Osteocyte (in vitro differentiated cells): Measurements from ENCODE around the gene AKAP6. TPM values are rescaled to one million over a fixed set of nuclear protein-coding genes. Genes with fewer than 3 reads are reported as not detected.

Source experiments
- DNase-seq: peaks from one replicate; pipeline ENCODE4 v3.0.0; 2021; ENCODE audit warnings: mixed read lengths; ENCODE audit not compliant: unreplicated experiment; ENCODE audit errors: extremely low spot score
- H3K27ac Mint-ChIP-seq: one replicate; pipeline ENCODE4 v1.8.0; 2021; ENCODE audit warnings: mild to moderate bottlenecking, mixed read lengths; ENCODE audit not compliant: unreplicated experiment
- H3K27me3 Mint-ChIP-seq: one replicate; pipeline ENCODE4 v1.8.0; 2021; ENCODE audit warnings: mixed read lengths; ENCODE audit not compliant: unreplicated experiment
- H3K36me3 Mint-ChIP-seq: one replicate; pipeline ENCODE4 v1.8.0; 2021; ENCODE audit warnings: mixed read lengths; ENCODE audit not compliant: unreplicated experiment
- H3K4me1 Mint-ChIP-seq: one replicate; pipeline ENCODE4 v1.8.0; 2021; ENCODE audit warnings: mixed read lengths; ENCODE audit not compliant: unreplicated experiment
- H3K4me3 Mint-ChIP-seq: one replicate; pipeline ENCODE4 v1.8.0; 2021; ENCODE audit warnings: mild to moderate bottlenecking, moderate library complexity, mixed read lengths; ENCODE audit not compliant: unreplicated experiment
- H3K9me3 Mint-ChIP-seq: one replicate; pipeline ENCODE4 v1.8.0; 2021; ENCODE audit warnings: mixed read lengths; ENCODE audit not compliant: unreplicated experiment
- total RNA-seq: library from RNA; stranded (reverse); gene quantifications from 2 replicates; pipeline ENCODE4 v1.2.1, GENCODE V29; 2021
- TF ChIP-seq, protein P1 (sequence below): fragments of 200-600 bp; sonication (generic); IDR thresholded peaks from 2 replicates; pipeline ENCODE4 v1.5.0; 2021; ENCODE audit warnings: antibody characterized with exemption, mild to moderate bottlenecking, moderate library complexity

Gene AKAP6
- total RNA-seq, 1 donor from 2014 or later: 4.1 TPM

DNA sequence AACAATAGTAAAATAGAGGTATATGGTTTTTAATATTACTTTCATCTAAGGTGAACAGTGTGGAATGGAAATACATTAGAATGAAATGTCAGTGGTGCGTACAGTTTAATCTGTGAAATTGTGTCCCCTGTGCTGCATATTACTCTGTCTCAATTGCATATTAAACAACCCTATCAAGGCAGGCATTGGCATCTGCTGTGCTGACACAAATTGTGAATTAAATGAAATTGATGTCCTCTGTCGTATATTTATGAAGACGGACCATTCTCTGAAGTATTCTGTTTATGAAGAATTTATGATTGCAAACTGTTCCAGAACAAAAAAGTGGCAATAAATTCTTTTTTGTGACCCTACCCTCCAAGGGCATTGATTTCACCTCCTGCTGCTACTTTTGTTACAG, 405.2 kb downstream of the AKAP6 start:
- TF ChIP-seq, protein P1, sequence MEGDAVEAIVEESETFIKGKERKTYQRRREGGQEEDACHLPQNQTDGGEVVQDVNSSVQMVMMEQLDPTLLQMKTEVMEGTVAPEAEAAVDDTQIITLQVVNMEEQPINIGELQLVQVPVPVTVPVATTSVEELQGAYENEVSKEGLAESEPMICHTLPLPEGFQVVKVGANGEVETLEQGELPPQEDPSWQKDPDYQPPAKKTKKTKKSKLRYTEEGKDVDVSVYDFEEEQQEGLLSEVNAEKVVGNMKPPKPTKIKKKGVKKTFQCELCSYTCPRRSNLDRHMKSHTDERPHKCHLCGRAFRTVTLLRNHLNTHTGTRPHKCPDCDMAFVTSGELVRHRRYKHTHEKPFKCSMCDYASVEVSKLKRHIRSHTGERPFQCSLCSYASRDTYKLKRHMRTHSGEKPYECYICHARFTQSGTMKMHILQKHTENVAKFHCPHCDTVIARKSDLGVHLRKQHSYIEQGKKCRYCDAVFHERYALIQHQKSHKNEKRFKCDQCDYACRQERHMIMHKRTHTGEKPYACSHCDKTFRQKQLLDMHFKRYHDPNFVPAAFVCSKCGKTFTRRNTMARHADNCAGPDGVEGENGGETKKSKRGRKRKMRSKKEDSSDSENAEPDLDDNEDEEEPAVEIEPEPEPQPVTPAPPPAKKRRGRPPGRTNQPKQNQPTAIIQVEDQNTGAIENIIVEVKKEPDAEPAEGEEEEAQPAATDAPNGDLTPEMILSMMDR: no peak
- H3K9me3 Mint-ChIP-seq: no peaks in the 10 kb centered on the region
- DNase-seq: no peak
- no peak overlapping the region for H3K4me3 Mint-ChIP-seq
- H3K4me1 Mint-ChIP-seq: no peaks in the 10 kb centered on the region
- H3K27ac Mint-ChIP-seq: no peak overlapping the region
- peaks cover 4% of the 10 kb centered on the region for H3K27me3 Mint-ChIP-seq
- no peaks in the 10 kb centered on the region for H3K36me3 Mint-ChIP-seq

GRCh38 chr14:32737621-32738020, 408.5 kb downstream of the AKAP6 start:
- no peaks in the 10 kb centered on the region for H3K4me1 Mint-ChIP-seq
- peaks cover 3% of the 10 kb centered on the region for H3K9me3 Mint-ChIP-seq
- peaks cover 4% of the 10 kb centered on the region for H3K27me3 Mint-ChIP-seq
- H3K4me3 Mint-ChIP-seq: no peak overlapping the region
- no peak for DNase-seq
- H3K36me3 Mint-ChIP-seq: no peaks in the 10 kb centered on the region
- no peak overlapping the region for H3K27ac Mint-ChIP-seq
- TF ChIP-seq, protein P1: no peak

GRCh38 chr14:32738206-32738871, 409.2 kb downstream of the AKAP6 start:
- no peak overlapping the region for H3K27ac Mint-ChIP-seq
- peaks cover 4% of the 10 kb centered on the region for H3K27me3 Mint-ChIP-seq
- H3K36me3 Mint-ChIP-seq: no peaks in the 10 kb centered on the region
- DNase-seq: no peak
- H3K9me3 Mint-ChIP-seq: peaks cover 3% of the 10 kb centered on the region
- no peaks in the 10 kb centered on the region for H3K4me1 Mint-ChIP-seq
- H3K4me3 Mint-ChIP-seq: no peak overlapping the region
- TF ChIP-seq, protein P1: no peak

DNA sequence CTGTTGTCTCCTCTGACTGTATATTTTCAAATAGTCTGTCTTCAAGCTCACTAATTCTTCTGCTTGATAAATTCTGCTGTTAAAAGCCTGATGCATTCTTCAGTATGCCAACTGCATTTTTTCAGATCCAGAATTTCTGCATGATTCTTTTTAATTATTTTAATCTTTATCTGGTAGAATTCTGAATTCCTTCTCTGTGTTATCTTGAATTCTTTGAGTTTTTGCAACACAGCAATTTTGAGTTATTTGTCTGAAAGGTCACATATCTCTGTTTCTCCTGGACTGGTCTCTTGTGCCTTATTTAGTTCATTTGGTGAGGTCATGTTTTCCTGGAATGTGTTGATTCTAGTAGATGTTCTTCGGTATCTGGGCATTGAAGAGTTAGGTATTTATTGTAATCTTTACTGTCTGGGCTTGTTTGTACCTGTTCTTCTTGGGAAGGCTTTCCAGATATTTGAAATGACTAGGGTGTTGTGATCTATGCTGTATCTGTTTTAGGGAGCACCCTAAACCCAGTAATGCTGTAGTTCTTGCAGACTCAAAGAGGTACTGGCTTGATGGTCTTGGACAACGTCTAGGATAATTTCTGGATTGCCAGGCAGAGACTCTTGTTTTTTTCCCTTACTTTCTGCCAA, 415.8 kb downstream of the AKAP6 start:
- H3K36me3 Mint-ChIP-seq: no peaks in the 10 kb centered on the region
- peaks cover 3% of the 10 kb centered on the region for H3K9me3 Mint-ChIP-seq
- no peaks in the 10 kb centered on the region for H3K27me3 Mint-ChIP-seq
- H3K4me3 Mint-ChIP-seq: no peak overlapping the region
- TF ChIP-seq, protein P1: no peak
- H3K4me1 Mint-ChIP-seq: no peaks in the 10 kb centered on the region
- H3K27ac Mint-ChIP-seq: no peak overlapping the region
- DNase-seq: no peak

DNA sequence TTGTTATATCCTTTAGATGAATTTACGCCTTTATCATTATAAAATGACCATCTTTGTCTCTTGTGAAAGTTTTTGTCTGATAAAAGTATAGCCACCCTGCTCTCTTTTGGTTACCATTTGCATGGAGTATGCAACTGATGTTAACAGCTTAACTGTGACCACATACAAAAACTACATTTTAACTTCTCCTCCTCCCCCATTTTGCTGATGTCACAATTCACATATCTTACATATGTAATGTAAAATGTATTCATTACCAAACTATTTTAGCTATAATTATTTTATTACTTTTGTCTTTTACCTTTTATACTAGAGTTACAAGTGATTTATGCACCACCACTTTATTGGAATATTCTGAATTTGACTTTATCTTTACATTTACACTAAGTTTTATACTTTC, 425.1 kb downstream of the AKAP6 start:
- no peak overlapping the region for H3K4me3 Mint-ChIP-seq
- H3K36me3 Mint-ChIP-seq: peaks cover 6% of the 10 kb centered on the region
- H3K9me3 Mint-ChIP-seq: peaks cover 20% of the 10 kb centered on the region
- H3K4me1 Mint-ChIP-seq: peaks cover 3% of the 10 kb centered on the region
- TF ChIP-seq, protein P1: no peak
- DNase-seq: no peak
- no peaks in the 10 kb centered on the region for H3K27me3 Mint-ChIP-seq
- no peak overlapping the region for H3K27ac Mint-ChIP-seq
